Effector memory CD8-positive, alpha-beta T cell (primary cell): ENCODE data around the gene DPP10.

Source experiments
- ATAC-seq: fragments of 150-1000 bp; cut with Tn5 transposase; replicated peaks from 2 replicates; pipeline ENCODE4 v1.10.0; 2021; ENCODE audit warnings: mild to moderate bottlenecking, moderate library complexity
- DNase-seq, 3 experiments: peaks; one replicate each; pipeline ENCODE4 v3.0.0; 2021
- H3K27ac Mint-ChIP-seq, 2 donors: one replicate each; pipeline ENCODE4 v1.8.0; 2022; ENCODE audit warnings: mild to moderate bottlenecking in 2 of 2, mixed read lengths in 2 of 2, moderate library complexity in 2 of 2
- H3K27me3 Mint-ChIP-seq, 2 donors: one replicate each; pipeline ENCODE4 v1.8.0; 2022; ENCODE audit warnings: mixed read lengths in 2 of 2
- H3K36me3 Mint-ChIP-seq: one replicate; pipeline ENCODE4 v1.8.0; 2022; ENCODE audit warnings: mild to moderate bottlenecking, moderate library complexity, mixed read lengths; ENCODE audit not compliant: insufficient read depth
- H3K4me1 Mint-ChIP-seq, 2 donors: one replicate each; pipeline ENCODE4 v1.8.0; 2022; ENCODE audit warnings: low read depth in 2 of 2, mixed read lengths in 2 of 2
- H3K4me3 Mint-ChIP-seq, 2 donors: one replicate each; pipeline ENCODE4 v1.8.0; 2022; ENCODE audit warnings: mild to moderate bottlenecking in 2 of 2, mixed read lengths in 2 of 2, moderate library complexity in 2 of 2
- H3K9me3 Mint-ChIP-seq, 2 donors: one replicate each; pipeline ENCODE4 v1.8.0; 2022; ENCODE audit warnings: mixed read lengths in 2 of 2

Gene DPP10

GRCh38 chr2:114577657-114578056 lies 135.2 kb downstream of the DPP10 start:
- H3K4me3 Mint-ChIP-seq: no peak overlapping the region
- no peaks in the 10 kb centered on the region for H3K36me3 Mint-ChIP-seq
- H3K27me3 Mint-ChIP-seq: no peaks in the 10 kb centered on the region
- H3K27ac Mint-ChIP-seq: no peak overlapping the region
- H3K9me3 Mint-ChIP-seq: no peaks in the 10 kb centered on the region
- ATAC-seq (no peak), DNase-seq (no peak)
- H3K4me1 Mint-ChIP-seq: no peaks in the 10 kb centered on the region

DNA sequence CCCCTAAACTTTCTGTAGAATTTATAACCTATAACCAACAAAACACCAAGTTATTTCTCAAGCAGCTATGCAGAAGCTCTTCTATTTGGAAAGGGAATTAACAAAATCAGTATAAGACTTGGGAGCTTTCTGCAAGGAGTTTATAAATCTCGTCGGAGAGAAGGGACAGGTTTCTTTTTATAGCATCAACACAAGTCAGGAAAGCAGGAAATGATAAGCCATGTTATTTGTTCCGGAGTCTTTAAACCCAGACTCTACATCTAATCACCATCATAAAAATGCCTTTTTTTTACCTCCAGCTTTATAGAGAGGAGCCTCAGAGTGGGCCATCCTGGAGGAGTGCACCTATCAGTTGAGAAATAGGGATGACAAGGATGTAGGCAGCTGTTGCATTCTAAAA lies 137.1 kb downstream of the DPP10 start:
- no peak overlapping the region for H3K27ac Mint-ChIP-seq
- ATAC-seq (no peak), DNase-seq (no peak)
- no peak overlapping the region for H3K4me3 Mint-ChIP-seq
- no peaks in the 10 kb centered on the region for H3K27me3 Mint-ChIP-seq
- H3K36me3 Mint-ChIP-seq: no peaks in the 10 kb centered on the region
- no peaks in the 10 kb centered on the region for H3K4me1 Mint-ChIP-seq
- H3K9me3 Mint-ChIP-seq: no peaks in the 10 kb centered on the region

DNA sequence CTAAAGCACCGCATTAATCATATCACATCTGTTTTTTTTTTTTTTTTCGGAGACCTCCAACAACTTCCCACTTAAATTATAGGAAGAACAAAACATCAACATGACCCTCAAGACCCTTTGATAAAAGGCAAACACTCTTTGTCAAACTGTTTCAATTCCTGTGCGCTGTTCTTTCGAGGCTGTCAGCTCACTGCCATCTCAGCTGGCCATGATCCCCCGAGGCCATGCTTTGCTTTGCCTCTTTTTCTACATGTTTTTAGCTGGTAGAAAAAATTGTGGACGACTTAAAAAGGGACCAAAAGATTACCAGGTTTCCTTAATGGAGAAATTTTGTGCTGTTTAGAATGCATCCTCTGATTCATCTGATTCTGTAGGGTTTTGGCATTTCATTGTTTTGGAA lies 138.2 kb downstream of the DPP10 start:
- Mint-ChIP-seq H3K27me3 (no peaks in the 10 kb centered on the region), H3K27ac (no peak overlapping the region)

DNA sequence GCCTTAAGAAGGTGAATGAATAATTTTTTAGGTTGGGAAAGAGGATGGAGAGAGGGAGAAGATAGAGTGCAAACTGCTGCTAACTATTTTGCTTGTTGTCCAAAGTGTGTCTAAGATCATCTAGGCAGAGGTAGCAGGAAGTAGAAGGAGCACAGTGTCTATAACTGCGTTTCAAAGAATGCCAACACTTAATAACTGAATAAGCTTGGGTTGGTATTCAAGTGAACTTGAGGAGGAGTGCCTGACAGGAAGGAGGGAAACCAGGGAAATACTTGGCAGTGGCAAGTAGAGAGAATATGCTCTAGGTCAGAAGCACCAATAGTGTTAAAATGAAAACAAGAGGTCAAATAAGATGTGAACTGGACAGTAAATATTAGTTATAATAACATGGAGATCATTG lies 155.9 kb downstream of the DPP10 start:
- no peak overlapping the region for H3K4me3 Mint-ChIP-seq

More for the DNA sequence above, 138.2 kb downstream of the DPP10 start:
- Mint-ChIP-seq H3K36me3 (no peaks in the 10 kb centered on the region), H3K4me3 (no peak overlapping the region), H3K4me1 (no peaks in the 10 kb centered on the region), H3K9me3 (no peaks in the 10 kb centered on the region)
- DNase-seq (no peak), ATAC-seq (no peak)

GRCh38 chr2:114609203-114609602 lies 166.8 kb downstream of the DPP10 start:
- Mint-ChIP-seq H3K27me3 (no peaks in the 10 kb centered on the region), H3K36me3 (no peaks in the 10 kb centered on the region), H3K9me3 (peaks cover 3 to 9% of the 10 kb centered on the region in 2 donors), H3K27ac (no peak overlapping the region), H3K4me1 (no peaks in the 10 kb centered on the region), H3K4me3 (no peak overlapping the region)
- ATAC-seq (no peak), DNase-seq (no peak)

More for the DNA sequence above, 155.9 kb downstream of the DPP10 start:
- Mint-ChIP-seq H3K9me3 (no peaks in the 10 kb centered on the region), H3K27ac (no peak overlapping the region), H3K27me3 (no peaks in the 10 kb centered on the region), H3K4me1 (no peaks in the 10 kb centered on the region), H3K36me3 (no peaks in the 10 kb centered on the region)
- no peak for ATAC-seq
- DNase-seq: no peak

- H3K4me3 Mint-ChIP-seq: no peak overlapping the region
- DNase-seq (no peak), ATAC-seq (no peak)
- no peaks in the 10 kb centered on the region for H3K27me3 Mint-ChIP-seq
- no peaks in the 10 kb centered on the region for H3K4me1 Mint-ChIP-seq
- no peak overlapping the region for H3K27ac Mint-ChIP-seq
- no peaks in the 10 kb centered on the region for H3K36me3 Mint-ChIP-seq
- peaks cover 4 to 9% of the 10 kb centered on the region in 2 donors for H3K9me3 Mint-ChIP-seq
Observed at GRCh38 chr2:114609801-114610200, 167.4 kb downstream of the DPP10 start.

- Mint-ChIP-seq H3K36me3 (no peaks in the 10 kb centered on the region), H3K4me3 (no peak overlapping the region), H3K27ac (no peak overlapping the region), H3K9me3 (peaks cover 4 to 9% of the 10 kb centered on the region in 2 donors), H3K4me1 (no peaks in the 10 kb centered on the region), H3K27me3 (no peaks in the 10 kb centered on the region)
- no peak for DNase-seq
- no peak for ATAC-seq
Observed at GRCh38 chr2:114610677-114611076, 168.2 kb downstream of the DPP10 start.

DNA sequence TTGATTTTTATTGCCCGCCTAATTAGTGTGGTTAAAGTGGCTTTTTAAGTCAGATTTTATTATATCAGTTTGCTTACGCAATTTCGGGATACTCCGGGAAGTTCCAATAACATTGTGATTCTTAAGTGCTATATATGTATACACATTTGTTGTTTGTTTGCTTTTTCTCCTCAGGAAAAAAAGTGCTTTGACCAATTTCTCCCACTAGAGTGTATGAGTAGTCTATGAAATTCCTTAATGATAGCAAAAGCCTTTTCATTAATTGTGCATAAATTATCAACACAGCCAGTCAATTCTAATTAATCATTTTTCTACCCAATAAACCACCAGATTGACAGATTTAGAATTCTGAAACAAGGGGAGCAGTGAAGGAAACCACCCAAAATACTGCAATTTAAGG lies 172.2 kb downstream of the DPP10 start:
- H3K9me3 Mint-ChIP-seq: peaks cover 0 to 4% of the 10 kb centered on the region in 2 donors
- no peak overlapping the region for H3K27ac Mint-ChIP-seq
- DNase-seq: no peak
- ATAC-seq: no peak
- no peaks in the 10 kb centered on the region for H3K27me3 Mint-ChIP-seq
- no peaks in the 10 kb centered on the region for H3K36me3 Mint-ChIP-seq
- no peak overlapping the region for H3K4me3 Mint-ChIP-seq
- H3K4me1 Mint-ChIP-seq: no peaks in the 10 kb centered on the region

- Mint-ChIP-seq H3K27ac (no peak overlapping the region), H3K4me1 (no peaks in the 10 kb centered on the region), H3K4me3 (no peak overlapping the region), H3K9me3 (no peaks in the 10 kb centered on the region), H3K27me3 (no peaks in the 10 kb centered on the region), H3K36me3 (no peaks in the 10 kb centered on the region)
- no peak for DNase-seq
- no peak for ATAC-seq
Observed at GRCh38 chr2:114628481-114628880, 186.0 kb downstream of the DPP10 start.

- ATAC-seq: no peak
- no peaks in the 10 kb centered on the region for H3K4me1 Mint-ChIP-seq
- no peaks in the 10 kb centered on the region for H3K9me3 Mint-ChIP-seq
- DNase-seq: no peak
- no peak overlapping the region for H3K4me3 Mint-ChIP-seq
- H3K27me3 Mint-ChIP-seq: no peaks in the 10 kb centered on the region
- no peaks in the 10 kb centered on the region for H3K36me3 Mint-ChIP-seq
- no peak overlapping the region for H3K27ac Mint-ChIP-seq
Observed at GRCh38 chr2:114631146-114631545, 188.7 kb downstream of the DPP10 start.

DNA sequence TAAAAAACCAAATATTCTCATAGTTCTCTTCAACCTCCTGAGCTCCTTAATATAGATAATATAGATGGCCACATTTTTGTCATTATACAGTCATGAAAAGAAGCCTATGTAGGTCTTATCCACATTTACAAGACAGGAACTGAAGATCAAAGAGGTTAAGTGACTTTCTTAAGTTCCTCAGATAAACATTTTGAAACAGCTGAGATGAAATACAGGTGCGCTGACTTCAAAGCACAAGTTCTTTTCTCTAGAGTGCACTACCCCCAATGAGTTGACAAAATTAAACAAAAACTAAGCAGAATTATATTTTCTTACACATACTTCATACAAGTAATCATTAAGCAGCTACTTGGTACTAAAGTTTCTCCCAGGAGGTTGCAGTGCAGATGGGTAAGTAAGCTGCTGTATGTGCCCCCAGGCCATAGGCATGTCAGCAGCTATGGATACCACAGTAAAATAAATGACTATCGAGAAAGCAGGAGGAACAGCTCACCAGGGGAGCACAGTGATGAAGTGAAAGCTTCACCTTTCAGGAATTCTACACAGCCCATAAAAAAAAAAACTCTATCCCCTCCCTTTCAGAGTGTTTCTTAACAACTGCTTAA lies 199.8 kb downstream of the DPP10 start:
- Mint-ChIP-seq H3K27ac (no peak overlapping the region), H3K4me3 (no peak overlapping the region)

GRCh38 chr2:114642988-114643553 lies 200.6 kb downstream of the DPP10 start:
- Mint-ChIP-seq H3K4me3 (no peak overlapping the region), H3K36me3 (no peaks in the 10 kb centered on the region), H3K4me1 (no peaks in the 10 kb centered on the region), H3K9me3 (peaks cover 0 to 3% of the 10 kb centered on the region in 2 donors), H3K27me3 (no peaks in the 10 kb centered on the region), H3K27ac (no peak overlapping the region)
- ATAC-seq (no peak), DNase-seq (no peak)

More for the DNA sequence above, 199.8 kb downstream of the DPP10 start:
- no peaks in the 10 kb centered on the region for H3K9me3 Mint-ChIP-seq
- no peaks in the 10 kb centered on the region for H3K4me1 Mint-ChIP-seq
- ATAC-seq (no peak), DNase-seq (no peak)
- no peaks in the 10 kb centered on the region for H3K27me3 Mint-ChIP-seq
- H3K36me3 Mint-ChIP-seq: no peaks in the 10 kb centered on the region

GRCh38 chr2:114651933-114652332 lies 209.5 kb downstream of the DPP10 start:
- peaks cover 5 to 8% of the 10 kb centered on the region in 2 donors for H3K9me3 Mint-ChIP-seq
- no peaks in the 10 kb centered on the region for H3K27me3 Mint-ChIP-seq
- H3K27ac Mint-ChIP-seq: no peak overlapping the region
- no peaks in the 10 kb centered on the region for H3K4me1 Mint-ChIP-seq
- no peak overlapping the region for H3K4me3 Mint-ChIP-seq
- no peak for DNase-seq
- ATAC-seq: no peak
- no peaks in the 10 kb centered on the region for H3K36me3 Mint-ChIP-seq

GRCh38 chr2:114659880-114660279 lies 217.4 kb downstream of the DPP10 start:
- Mint-ChIP-seq H3K4me1 (no peaks in the 10 kb centered on the region), H3K36me3 (no peaks in the 10 kb centered on the region), H3K27ac (no peak overlapping the region), H3K4me3 (no peak overlapping the region), H3K27me3 (peaks cover 0 to 11% of the 10 kb centered on the region in 2 donors), H3K9me3 (peaks cover 5 to 6% of the 10 kb centered on the region in 2 donors)
- ATAC-seq (no peak), DNase-seq (no peak)
